GM18511 (cell line): ENCODE results near the gene CAPSL.
"Not testable (repeated sequence)": the region's sequence is repeated elsewhere in the genome, so short reads cannot be mapped to it uniquely, and the experiment has no call there.

Experiments
- ATAC-seq: cut with Tn5 transposase; IDR thresholded peaks from one replicate; pipeline ENCODE4 v1.9.1; 2021; ENCODE audit warnings: mild to moderate bottlenecking, moderate library complexity; ENCODE audit not compliant: unreplicated experiment

CAPSL gene

GRCh38 chr5:35938568-35939227 is at the start of gene CAPSL:
Gene CAPSL, minus strand, starts transcription at chr5:35938622. Its CDS starts 17,502 bp downstream, at chr5:35921120.
- no peak for ATAC-seq

DNA sequence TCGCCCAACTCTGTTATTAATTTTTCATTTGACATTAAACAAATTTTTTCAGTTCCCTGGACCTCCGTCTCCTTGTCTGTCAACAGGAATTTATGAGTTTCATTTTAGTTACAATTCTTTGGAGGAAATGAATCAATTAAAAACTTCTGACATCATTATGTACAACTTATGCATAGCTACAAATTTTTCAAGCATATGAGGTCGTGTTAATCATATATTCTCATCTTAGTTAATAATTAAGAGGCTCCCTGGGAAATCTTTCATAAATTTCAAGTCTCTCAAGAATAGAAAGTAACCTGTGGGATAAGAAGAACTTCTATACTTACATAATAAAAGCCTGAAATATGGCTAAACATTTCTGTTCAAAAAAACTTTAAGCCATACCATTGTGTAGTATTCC is 49.4 kb upstream of the CAPSL start:
- no peak for ATAC-seq

DNA sequence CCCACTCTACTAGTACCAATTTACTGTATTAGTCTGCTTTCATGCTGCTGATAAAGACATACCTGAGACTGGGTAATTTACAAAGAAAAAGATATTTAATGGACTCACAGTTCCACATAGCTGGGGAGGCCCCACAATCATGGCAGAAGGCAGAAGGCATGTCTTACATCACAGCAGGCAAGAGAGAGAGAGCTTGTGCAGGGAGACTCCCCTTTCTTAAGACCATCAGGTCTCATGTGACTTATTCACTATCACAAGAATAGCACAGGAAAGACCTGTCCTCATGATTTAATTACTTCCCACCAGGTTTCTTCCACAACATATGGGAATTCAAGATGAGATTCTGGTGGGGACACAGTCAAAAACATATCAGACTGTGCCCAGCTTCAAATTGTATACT is 41.3 kb upstream of the CAPSL start:
- ATAC-seq, result no peak

- not testable (repeated sequence) for ATAC-seq
Measured at GRCh38 chr5:35976859-35977258, 38.4 kb upstream of the CAPSL start.

GRCh38 chr5:35974570-35974969 is 36.1 kb upstream of the CAPSL start:
- no peak for ATAC-seq

DNA sequence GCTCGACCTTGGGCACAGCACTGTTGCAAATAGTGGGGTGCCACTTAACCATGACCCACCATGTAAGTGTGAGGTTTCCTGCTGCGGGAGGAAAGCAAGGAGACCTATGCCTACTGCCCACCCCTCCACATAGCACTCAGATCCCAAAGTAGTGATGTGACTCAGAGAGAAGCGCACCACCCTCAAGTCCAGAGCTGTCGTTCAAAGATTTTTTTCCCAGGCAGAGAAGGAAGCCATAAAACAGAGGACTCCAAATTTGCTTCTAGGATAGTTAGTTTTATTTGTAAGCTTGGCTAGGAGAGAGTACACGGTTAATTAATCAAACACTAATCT is 33.4 kb upstream of the CAPSL start:
- no peak for ATAC-seq

- ATAC-seq, result no peak
Measured at GRCh38 chr5:35971186-35971877, 32.9 kb upstream of the CAPSL start.

- ATAC-seq, result no peak
Measured at GRCh38 chr5:35963381-35963843, 25.0 kb upstream of the CAPSL start.

- ATAC-seq, result no peak
Measured at GRCh38 chr5:35960328-35960727, 21.9 kb upstream of the CAPSL start.

GRCh38 chr5:35956429-35956828 is 18.0 kb upstream of the CAPSL start:
- no peak for ATAC-seq

DNA sequence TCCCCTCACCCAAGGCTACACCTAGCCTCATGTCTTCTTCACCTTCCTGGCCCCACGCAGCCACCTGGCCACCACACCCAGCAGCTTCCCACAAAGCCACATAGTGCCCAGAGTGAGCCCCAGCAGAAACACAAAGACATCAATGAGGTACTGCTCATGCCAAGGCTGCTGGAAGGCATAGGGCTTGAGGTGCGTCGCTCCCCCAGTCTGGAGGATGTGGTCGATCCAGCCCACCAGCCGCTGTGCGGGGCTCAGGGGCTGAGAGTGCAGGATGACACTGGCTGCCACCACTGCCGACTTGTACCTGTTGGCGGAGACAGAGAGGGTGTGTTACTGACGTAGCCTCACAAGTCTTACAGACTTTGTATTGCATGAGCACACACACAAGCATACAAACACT is 15.8 kb upstream of the CAPSL start:
- no peak for ATAC-seq

GRCh38 chr5:35947085-35947484 is 8.7 kb upstream of the CAPSL start:
- no peak for ATAC-seq

DNA sequence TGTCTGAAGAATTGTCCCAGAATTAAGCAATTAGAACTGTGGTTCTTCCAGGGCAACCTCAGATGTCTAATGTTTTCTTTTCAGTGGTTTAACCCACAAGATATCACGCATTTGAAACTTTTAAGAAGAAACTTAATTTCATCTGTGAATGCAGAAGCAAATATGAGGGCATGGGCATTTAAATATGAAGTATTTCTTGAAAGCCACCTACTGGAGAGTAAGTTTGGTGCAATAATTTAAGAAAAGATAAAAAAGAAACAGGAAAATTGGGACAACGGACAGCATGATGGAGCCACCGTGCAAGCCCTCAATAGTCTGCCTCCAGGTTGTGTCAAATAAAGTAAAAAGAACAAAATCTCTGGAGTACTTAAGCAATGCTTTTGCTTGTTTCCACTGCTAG is 1.2 kb upstream of the CAPSL start:
- no peak for ATAC-seq

DNA sequence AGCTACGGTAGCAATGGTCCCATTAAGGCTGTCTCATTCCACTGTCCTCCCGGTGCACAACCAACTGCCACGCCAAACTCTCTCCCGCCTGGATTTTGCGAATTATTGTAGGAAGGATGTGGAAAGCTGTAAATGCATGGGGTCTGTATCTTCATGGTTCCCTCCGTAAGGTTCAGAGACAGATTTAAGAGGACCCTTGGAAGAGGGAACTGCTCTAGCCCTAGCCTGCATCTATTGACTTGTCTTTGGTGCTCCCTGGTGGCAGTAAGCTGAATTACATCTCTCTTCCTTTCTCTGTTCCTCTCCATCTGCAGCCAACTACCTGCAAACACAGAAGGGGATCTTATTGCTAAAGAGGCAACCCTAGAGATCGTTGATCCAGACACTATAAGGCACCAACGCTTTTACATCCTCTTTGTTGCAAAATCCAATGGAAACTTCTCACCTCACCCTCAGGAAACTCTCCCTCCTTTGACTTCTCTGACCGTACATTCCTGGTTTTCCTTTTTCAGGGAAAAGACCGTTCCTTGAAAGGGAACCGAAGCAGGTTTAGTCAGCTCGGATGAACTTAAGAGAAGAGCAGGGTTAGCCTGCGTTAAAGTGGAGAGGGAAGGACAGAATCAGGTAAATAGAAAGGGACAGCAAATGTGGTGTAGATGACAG is 11.9 kb downstream of the CAPSL start:
- ATAC-seq, result peak; percentile 82

GRCh38 chr5:35924950-35925722 is 13.3 kb downstream of the CAPSL start:
- peak; percentile 73 for ATAC-seq

GRCh38 chr5:35924122-35924949 is 14.1 kb downstream of the CAPSL start:
- ATAC-seq, result no peak

DNA sequence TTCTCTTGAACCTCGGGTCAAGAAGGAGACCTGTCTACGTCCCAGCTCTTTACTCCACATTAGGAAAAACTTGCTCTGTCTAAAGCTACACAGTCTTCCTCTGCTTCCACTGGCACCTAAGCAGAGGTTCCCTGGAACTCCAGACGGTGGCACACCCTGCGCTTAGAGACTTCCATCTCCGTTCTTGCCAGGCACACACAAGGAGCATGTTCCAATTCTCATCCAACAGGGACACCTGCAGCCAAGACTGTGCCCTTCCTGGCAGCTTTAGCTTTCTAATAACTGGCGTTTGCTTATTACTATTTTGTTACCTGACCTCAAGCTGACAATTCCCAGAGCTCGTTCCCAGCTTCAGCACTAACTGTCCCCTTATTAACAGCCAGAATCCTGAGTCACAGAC is 16.0 kb downstream of the CAPSL start:
- no peak for ATAC-seq

- no peak for ATAC-seq
Measured at GRCh38 chr5:35921930-35922329, 16.5 kb downstream of the CAPSL start.

DNA sequence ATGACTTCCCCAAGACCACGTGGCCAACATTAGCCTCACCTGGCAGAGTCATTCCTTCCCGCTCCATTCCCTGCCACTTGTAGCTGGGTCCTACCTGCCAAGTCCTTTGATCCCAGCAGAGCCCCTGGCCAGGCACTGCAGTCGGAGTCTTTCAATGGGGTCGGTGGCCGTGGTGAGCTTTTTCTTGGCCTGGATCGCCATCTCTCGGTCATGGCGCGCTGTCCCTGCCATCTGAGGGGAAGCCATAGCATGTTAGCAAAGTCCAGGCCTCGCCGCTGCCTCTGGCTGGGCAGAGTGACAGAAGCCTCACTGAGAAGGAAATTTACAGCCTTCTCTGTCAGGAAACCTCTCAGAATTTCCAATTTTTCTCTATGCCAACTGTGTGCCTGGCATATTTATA is 17.5 kb downstream of the CAPSL start:
- no peak for ATAC-seq

GRCh38 chr5:35919191-35919590 is 19.2 kb downstream of the CAPSL start:
- no peak for ATAC-seq

DNA sequence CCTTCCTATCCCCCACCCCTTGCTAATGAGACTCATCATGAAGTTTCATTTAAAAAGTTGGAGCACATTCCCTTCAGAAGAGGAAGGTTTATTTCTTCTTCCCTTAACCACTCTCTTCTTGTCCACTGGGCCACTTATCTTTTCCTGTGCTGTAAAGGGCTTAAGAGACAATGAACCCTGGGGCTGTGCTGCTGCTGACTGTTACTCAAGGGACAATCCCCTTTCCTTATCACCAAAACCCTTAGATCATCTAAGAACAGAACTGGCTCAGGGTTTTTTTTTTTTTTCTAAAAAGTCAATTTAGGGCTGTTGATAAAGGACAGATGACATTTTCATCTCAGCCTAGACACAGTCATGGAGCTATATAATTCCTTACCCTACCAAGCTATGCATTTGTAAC is 29.6 kb downstream of the CAPSL start:
- ATAC-seq, result no peak
